ENCODE measurements around the gene CFAP47. TPM values are rescaled to one million over a fixed set of nuclear protein-coding genes. Genes with fewer than 3 reads are reported as not detected.
"Not testable (repeated sequence)": the region's sequence is repeated elsewhere in the genome, so short reads cannot be mapped to it uniquely, and the experiment has no call there.

The CFAP47 gene
- not detected for polyA plus RNA-seq (ENCODE audit: low read depth in 6 of 6)

- H3K4me3 Mint-ChIP-seq = no peak within 1 kb of the TSS
- no peaks in the 10 kb centered on the region for H3K36me3 Mint-ChIP-seq
- ATAC-seq (ENCODE audit: low read depth in 2 of 2) (no peak), DNase-seq (no peak)
- H3K9me3 Mint-ChIP-seq = peaks cover 0 to 9% (median 2%) of the 10 kb centered on the region in 7 donors
- H3K27ac Mint-ChIP-seq = no peak within 1 kb of the TSS
- no peaks in the 10 kb centered on the region for H3K27me3 Mint-ChIP-seq
- no peaks in the 10 kb centered on the region for H3K4me1 Mint-ChIP-seq
Observed at GRCh38 chrX:35919536-35920309, at the start of gene CFAP47. CFAP47 (plus strand) TSS chrX:35919734; CDS start chrX:35919800, 66 bp downstream.

DNA sequence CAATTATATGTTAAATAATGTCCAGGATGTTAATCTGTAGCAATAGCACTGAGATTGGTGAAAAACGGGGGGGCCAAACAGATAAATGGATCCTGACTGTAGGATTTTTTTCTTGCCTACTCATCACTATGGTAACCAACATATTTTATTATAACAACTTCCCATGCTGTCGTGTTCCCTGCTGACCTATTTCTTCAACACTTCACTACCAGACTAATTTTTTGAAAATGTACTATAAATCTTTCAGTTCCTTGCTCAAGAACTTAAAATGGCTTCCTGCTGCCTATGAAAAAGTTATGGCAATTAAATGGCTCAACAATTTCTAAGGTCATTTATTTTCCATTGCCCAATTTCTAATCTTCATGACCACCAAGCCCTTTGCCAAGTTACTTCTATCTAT is 38.9 kb upstream of the CFAP47 start:
- no peak overlapping the region for H3K27ac Mint-ChIP-seq
- no peak for DNase-seq
- no peak overlapping the region for H3K4me3 Mint-ChIP-seq
- H3K9me3 Mint-ChIP-seq = peaks cover 0 to 4% (median 0%) of the 10 kb centered on the region in 7 donors
- no peak for ATAC-seq (ENCODE audit: low read depth in 2 of 2)
- no peaks in the 10 kb centered on the region for H3K4me1 Mint-ChIP-seq
- H3K36me3 Mint-ChIP-seq = no peaks in the 10 kb centered on the region
- no peaks in the 10 kb centered on the region for H3K27me3 Mint-ChIP-seq

DNA sequence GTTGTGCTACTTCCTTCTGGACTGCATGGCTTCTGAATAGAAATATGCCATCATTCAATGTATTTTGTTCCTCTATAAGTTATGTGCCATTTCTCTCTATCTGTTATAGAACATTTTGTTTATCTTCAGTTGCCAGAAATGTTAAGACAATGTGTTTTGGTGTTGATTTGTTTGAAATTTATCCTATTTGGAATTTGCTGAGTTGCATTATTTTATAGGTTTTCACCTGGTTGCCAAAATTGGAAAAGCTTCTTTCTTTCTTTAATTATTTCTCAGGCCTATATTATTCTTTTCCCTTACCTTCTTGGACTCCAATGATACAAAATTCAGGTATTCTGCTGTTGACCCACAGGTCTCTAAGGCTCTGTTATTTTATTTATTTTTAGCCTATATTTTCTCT is 33.4 kb upstream of the CFAP47 start:
- no peak for DNase-seq
- no peak overlapping the region for H3K4me3 Mint-ChIP-seq

DNA sequence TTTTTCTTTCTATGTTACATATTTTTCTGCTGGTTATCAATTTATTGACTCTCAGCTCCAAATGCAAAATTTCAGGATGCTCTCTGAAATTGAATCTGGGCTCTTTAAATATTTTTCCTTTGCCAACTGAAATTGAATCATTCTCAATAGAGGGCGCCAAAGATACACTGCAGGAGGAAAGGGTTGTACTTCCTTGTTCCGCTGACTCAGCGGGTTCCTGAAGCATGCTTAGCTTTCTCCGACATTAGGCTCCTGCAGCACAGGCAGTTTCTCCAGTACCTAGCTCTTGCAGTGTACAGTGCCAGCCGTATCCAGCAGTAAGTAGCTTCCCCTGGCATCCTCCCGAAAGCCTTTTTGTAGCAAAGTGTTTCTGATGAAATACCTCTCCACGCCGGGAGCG is 28.8 kb upstream of the CFAP47 start:
- Mint-ChIP-seq H3K4me1 (no peaks in the 10 kb centered on the region), H3K27ac (no peak overlapping the region), H3K36me3 (no peaks in the 10 kb centered on the region), H3K27me3 (no peaks in the 10 kb centered on the region), H3K9me3 (no peaks in the 10 kb centered on the region), H3K4me3 (no peak overlapping the region)
- no peak for DNase-seq
- ATAC-seq (ENCODE audit: low read depth in 2 of 2) = no peak

More for the DNA sequence above, 33.4 kb upstream of the CFAP47 start:
- Mint-ChIP-seq H3K4me1 (no peaks in the 10 kb centered on the region), H3K9me3 (peaks cover 0 to 2% (median 0%) of the 10 kb centered on the region in 7 donors), H3K27ac (no peak overlapping the region), H3K27me3 (no peaks in the 10 kb centered on the region), H3K36me3 (no peaks in the 10 kb centered on the region)
- ATAC-seq (ENCODE audit: low read depth in 2 of 2) = no peak

GRCh38 chrX:35986816-35987215 is 67.3 kb downstream of the CFAP47 start:
- H3K4me1 Mint-ChIP-seq; H3K27ac Mint-ChIP-seq; DNase-seq; H3K4me3 Mint-ChIP-seq; H3K36me3 Mint-ChIP-seq; ATAC-seq (ENCODE audit: low read depth in 2 of 2); H3K27me3 Mint-ChIP-seq: not testable (repeated sequence)
- peaks cover 0 to 11% (median 3%) of the 10 kb centered on the region in 7 donors for H3K9me3 Mint-ChIP-seq

GRCh38 chrX:36007207-36007606 is 87.7 kb downstream of the CFAP47 start:
- ATAC-seq (ENCODE audit: low read depth in 2 of 2) (no peak), DNase-seq (no peak)
- Mint-ChIP-seq H3K4me3 (no peak overlapping the region), H3K9me3 (peaks cover 0 to 12% (median 2%) of the 10 kb centered on the region in 7 donors), H3K27ac (no peak overlapping the region), H3K4me1 (no peaks in the 10 kb centered on the region), H3K27me3 (no peaks in the 10 kb centered on the region), H3K36me3 (no peaks in the 10 kb centered on the region)

GRCh38 chrX:36019125-36019524 is 99.6 kb downstream of the CFAP47 start:
- ATAC-seq (ENCODE audit: low read depth in 2 of 2) (no peak), DNase-seq (no peak)
- peaks cover 4 to 17% (median 9%) of the 10 kb centered on the region in 7 donors for H3K9me3 Mint-ChIP-seq
- H3K4me3 Mint-ChIP-seq = no peak overlapping the region
- no peaks in the 10 kb centered on the region for H3K27me3 Mint-ChIP-seq
- no peaks in the 10 kb centered on the region for H3K4me1 Mint-ChIP-seq
- H3K27ac Mint-ChIP-seq = no peak overlapping the region
- no peaks in the 10 kb centered on the region for H3K36me3 Mint-ChIP-seq

DNA sequence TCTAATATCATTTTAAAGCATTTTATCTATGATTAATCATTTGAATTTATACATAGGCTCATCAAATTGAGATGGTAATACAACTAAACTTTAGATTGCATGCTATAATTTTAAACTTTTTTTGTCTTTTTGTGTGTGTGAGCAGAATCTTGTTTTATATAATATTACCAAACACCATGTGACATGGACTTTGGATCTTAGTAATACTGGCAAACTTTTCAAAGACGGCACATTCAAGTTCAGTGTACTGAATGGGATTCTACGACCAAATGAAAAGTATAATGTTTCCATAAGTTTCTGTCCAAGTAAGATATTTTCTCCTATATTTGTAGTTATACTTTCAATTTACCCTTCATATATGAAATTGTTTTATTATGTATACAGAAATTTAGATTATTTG is 116.0 kb downstream of the CFAP47 start:
- Mint-ChIP-seq H3K4me3 (no peak overlapping the region), H3K4me1 (no peaks in the 10 kb centered on the region), H3K36me3 (no peaks in the 10 kb centered on the region), H3K27me3 (no peaks in the 10 kb centered on the region), H3K27ac (no peak overlapping the region), H3K9me3 (peaks cover 0 to 1% (median 0%) of the 10 kb centered on the region in 7 donors)
- DNase-seq = no peak
- no peak for ATAC-seq (ENCODE audit: low read depth in 2 of 2)

DNA sequence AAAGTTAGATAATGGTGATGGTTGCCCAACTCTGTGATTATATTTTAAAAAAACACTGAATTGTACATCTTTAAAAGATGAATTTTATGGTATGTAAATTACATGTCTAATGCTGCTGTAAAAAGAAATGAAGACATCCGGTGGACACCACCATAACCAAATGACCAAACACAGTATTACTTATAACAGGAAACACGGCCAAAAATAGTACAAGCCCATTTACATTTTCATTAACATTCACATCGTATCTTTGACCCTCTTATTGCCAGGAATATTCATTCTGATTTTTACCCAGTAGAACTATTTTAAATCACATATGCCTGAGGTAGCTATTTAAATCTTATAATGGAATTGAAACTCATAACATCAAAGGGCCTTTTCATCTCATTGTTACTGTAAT is 143.2 kb downstream of the CFAP47 start:
- DNase-seq (no peak), ATAC-seq (ENCODE audit: low read depth in 2 of 2) (no peak)
- H3K36me3 Mint-ChIP-seq = no peaks in the 10 kb centered on the region
- no peak overlapping the region for H3K4me3 Mint-ChIP-seq
- H3K9me3 Mint-ChIP-seq = peaks cover 0 to 12% (median 0%) of the 10 kb centered on the region in 7 donors
- H3K4me1 Mint-ChIP-seq = no peaks in the 10 kb centered on the region
- no peak overlapping the region for H3K27ac Mint-ChIP-seq
- no peaks in the 10 kb centered on the region for H3K27me3 Mint-ChIP-seq

GRCh38 chrX:36071061-36071460 is 151.5 kb downstream of the CFAP47 start:
- no peaks in the 10 kb centered on the region for H3K36me3 Mint-ChIP-seq
- no peak overlapping the region for H3K4me3 Mint-ChIP-seq
- no peak for DNase-seq
- no peaks in the 10 kb centered on the region for H3K4me1 Mint-ChIP-seq
- peaks cover 0 to 5% (median 0%) of the 10 kb centered on the region in 7 donors for H3K9me3 Mint-ChIP-seq
- no peak overlapping the region for H3K27ac Mint-ChIP-seq
- no peak for ATAC-seq (ENCODE audit: low read depth in 2 of 2)
- no peaks in the 10 kb centered on the region for H3K27me3 Mint-ChIP-seq

GRCh38 chrX:36075009-36075408 is 155.5 kb downstream of the CFAP47 start:
- not testable (repeated sequence) for H3K4me1 Mint-ChIP-seq; H3K4me3 Mint-ChIP-seq; H3K27me3 Mint-ChIP-seq; H3K27ac Mint-ChIP-seq; H3K9me3 Mint-ChIP-seq; H3K36me3 Mint-ChIP-seq; DNase-seq; ATAC-seq (ENCODE audit: low read depth in 2 of 2)

- Mint-ChIP-seq H3K36me3 (no peaks in the 10 kb centered on the region), H3K27ac (no peak overlapping the region), H3K4me1 (no peaks in the 10 kb centered on the region), H3K9me3 (peaks cover 0 to 10% (median 4%) of the 10 kb centered on the region in 7 donors), H3K4me3 (no peak overlapping the region), H3K27me3 (no peaks in the 10 kb centered on the region)
- DNase-seq (no peak), ATAC-seq (ENCODE audit: low read depth in 2 of 2) (no peak)
Observed at GRCh38 chrX:36083256-36083655, 163.7 kb downstream of the CFAP47 start.

DNA sequence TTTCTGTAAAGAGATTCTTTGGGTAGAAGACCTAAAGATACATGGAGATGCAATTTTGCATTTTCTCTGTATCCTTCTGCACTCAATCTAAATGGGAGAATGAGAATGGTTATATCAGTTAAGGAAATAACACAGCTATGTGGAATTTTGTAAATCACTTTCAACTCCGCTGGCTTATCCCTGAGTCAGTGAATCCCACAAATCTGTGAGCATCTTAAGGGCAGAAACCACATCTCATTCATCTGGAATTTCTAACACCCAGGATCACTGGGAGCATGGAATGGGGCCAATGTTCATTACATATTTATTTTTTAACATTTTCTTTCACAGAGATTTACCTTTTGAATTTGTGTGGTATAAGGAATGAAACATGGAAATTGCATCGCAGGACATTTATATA is 167.8 kb downstream of the CFAP47 start:
- no peak overlapping the region for H3K4me3 Mint-ChIP-seq
- ATAC-seq (ENCODE audit: low read depth in 2 of 2) (no peak), DNase-seq (no peak)
- no peaks in the 10 kb centered on the region for H3K4me1 Mint-ChIP-seq
- H3K9me3 Mint-ChIP-seq = peaks cover 0 to 7% (median 0%) of the 10 kb centered on the region in 7 donors
- H3K36me3 Mint-ChIP-seq = no peaks in the 10 kb centered on the region
- no peak overlapping the region for H3K27ac Mint-ChIP-seq
- H3K27me3 Mint-ChIP-seq = no peaks in the 10 kb centered on the region

GRCh38 chrX:36088939-36089338 is 169.4 kb downstream of the CFAP47 start:
- H3K27me3 Mint-ChIP-seq; H3K27ac Mint-ChIP-seq; H3K4me3 Mint-ChIP-seq; H3K36me3 Mint-ChIP-seq; H3K4me1 Mint-ChIP-seq; DNase-seq; ATAC-seq (ENCODE audit: low read depth in 2 of 2): not testable (repeated sequence)
- peaks cover 0 to 11% (median 6%) of the 10 kb centered on the region in 7 donors for H3K9me3 Mint-ChIP-seq

Data from naive B cell (primary cell).